HepG2 (cell line): ENCODE results near the gene MEIOB.

ENCODE experiments used
- FOSL1 ChIP-seq: sonication (generic); formaldehyde crosslinking; IDR thresholded peaks from 2 replicates; pipeline ENCODE4 v1.9.0; 2021; ENCODE audit warnings: missing genetic modification reagents, borderline replicate concordance
- FOXJ3 ChIP-seq: sonication (generic); formaldehyde crosslinking; IDR thresholded peaks from 2 replicates; pipeline ENCODE4 v1.4.0; 2020; ENCODE audit warnings: missing genetic modification reagents, mild to moderate bottlenecking, borderline replicate concordance
- HNF4A ChIP-seq: sonication (generic); formaldehyde crosslinking; IDR thresholded peaks from 2 replicates; pipeline ENCODE4 v1.4.0; 2020; ENCODE audit warnings: missing genetic modification reagents
- KDM4B ChIP-seq: sonication (generic); formaldehyde crosslinking; IDR thresholded peaks from 2 replicates; pipeline ENCODE4 v1.4.0; 2020; ENCODE audit warnings: missing genetic modification reagents
- MXI1 ChIP-seq: IDR thresholded peaks from 3 replicates; pipeline ENCODE4 v1.6.1; 2012; ENCODE audit warnings: low read depth, low read length, inconsistent platforms, borderline replicate concordance
- NFRKB ChIP-seq: fragments of 450-650 bp; IDR thresholded peaks from 2 replicates; pipeline ENCODE4 v1.6.1; 2017
- POLR2AphosphoS5 ChIP-seq: IDR thresholded peaks from 2 replicates; pipeline ENCODE4 v1.6.1; 2012; ENCODE audit warnings: low read depth, low read length
- ZNF841 ChIP-seq: sonication (generic); formaldehyde crosslinking; IDR thresholded peaks from 2 replicates; pipeline ENCODE4 v1.8.1; 2023; ENCODE audit warnings: missing genetic modification reagents, borderline replicate concordance
- ZSCAN21 ChIP-seq: sonication (generic); formaldehyde crosslinking; IDR thresholded peaks from 2 replicates; pipeline ENCODE4 v1.8.0; 2022; ENCODE audit warnings: mild to moderate bottlenecking, missing genetic modification reagents, moderate library complexity, borderline replicate concordance
- TF ChIP-seq, protein P1 (sequence below): sonication (generic); formaldehyde crosslinking; IDR thresholded peaks from 2 replicates; pipeline ENCODE4 v1.5.0; 2020; ENCODE audit warnings: mild to moderate bottlenecking, missing genetic modification reagents, moderate library complexity
- TF ChIP-seq, protein P2 (sequence below): sonication (generic); formaldehyde crosslinking; IDR thresholded peaks from 2 replicates; pipeline ENCODE4 v1.4.0; 2020; ENCODE audit warnings: missing genetic modification reagents
- TF ChIP-seq, protein P3 (sequence below): sonication (generic); formaldehyde crosslinking; IDR thresholded peaks from 2 replicates; pipeline ENCODE4 v1.4.0; 2020; ENCODE audit warnings: mild to moderate bottlenecking, missing genetic modification reagents
- TF ChIP-seq, protein P4 (sequence below): sonication (generic); formaldehyde crosslinking; IDR thresholded peaks from 2 replicates; pipeline ENCODE4 v1.5.0; 2020; ENCODE audit warnings: mild to moderate bottlenecking, missing genetic modification reagents
- TF ChIP-seq, protein P5 (sequence below): IDR thresholded peaks from 2 replicates; pipeline ENCODE4 v1.6.1; 2012; ENCODE audit warnings: inconsistent platforms

DNA sequence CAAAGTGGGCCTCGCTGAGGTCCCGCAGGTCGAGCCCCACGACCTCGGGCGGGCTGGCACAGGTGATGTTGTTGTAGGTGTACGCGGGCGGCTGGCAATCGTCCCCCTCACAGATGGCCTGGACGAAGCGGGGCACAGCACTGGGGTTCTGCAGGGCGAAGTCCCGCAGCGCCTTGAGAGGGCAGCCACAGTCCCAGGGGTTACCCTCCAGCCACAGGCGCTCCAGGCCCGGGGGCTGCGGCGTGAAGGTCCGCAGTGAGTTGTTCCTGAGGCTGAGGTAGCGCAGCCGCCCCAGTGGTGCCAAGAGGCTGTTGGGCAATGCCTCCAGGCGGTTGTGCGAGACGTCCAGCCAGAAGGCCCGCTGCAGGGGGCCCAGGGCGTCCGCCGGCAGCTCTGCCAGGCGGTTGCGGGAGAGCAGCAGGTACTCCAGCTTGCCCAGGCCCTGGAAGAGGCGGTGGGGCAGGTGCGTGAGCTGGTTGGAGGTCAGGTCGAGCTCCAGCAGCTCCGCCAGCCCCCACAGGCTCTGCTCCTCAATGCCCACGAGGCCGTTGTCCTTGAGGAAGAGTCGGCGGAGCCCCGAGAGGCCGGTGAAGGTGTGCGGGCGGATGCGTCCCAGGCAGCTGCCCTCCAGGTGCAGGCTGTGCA, 81.2 kb downstream of the MEIOB start:
- TF ChIP-seq, protein P1, sequence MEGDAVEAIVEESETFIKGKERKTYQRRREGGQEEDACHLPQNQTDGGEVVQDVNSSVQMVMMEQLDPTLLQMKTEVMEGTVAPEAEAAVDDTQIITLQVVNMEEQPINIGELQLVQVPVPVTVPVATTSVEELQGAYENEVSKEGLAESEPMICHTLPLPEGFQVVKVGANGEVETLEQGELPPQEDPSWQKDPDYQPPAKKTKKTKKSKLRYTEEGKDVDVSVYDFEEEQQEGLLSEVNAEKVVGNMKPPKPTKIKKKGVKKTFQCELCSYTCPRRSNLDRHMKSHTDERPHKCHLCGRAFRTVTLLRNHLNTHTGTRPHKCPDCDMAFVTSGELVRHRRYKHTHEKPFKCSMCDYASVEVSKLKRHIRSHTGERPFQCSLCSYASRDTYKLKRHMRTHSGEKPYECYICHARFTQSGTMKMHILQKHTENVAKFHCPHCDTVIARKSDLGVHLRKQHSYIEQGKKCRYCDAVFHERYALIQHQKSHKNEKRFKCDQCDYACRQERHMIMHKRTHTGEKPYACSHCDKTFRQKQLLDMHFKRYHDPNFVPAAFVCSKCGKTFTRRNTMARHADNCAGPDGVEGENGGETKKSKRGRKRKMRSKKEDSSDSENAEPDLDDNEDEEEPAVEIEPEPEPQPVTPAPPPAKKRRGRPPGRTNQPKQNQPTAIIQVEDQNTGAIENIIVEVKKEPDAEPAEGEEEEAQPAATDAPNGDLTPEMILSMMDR (CRISPR knock-in tag), result no peak
- TF ChIP-seq ZSCAN21 (CRISPR knock-in tag) (no peak), MXI1 (no peak), ZNF841 (no peak), HNF4A (no peak), FOXJ3 (CRISPR knock-in tag) (no peak), KDM4B (CRISPR knock-in tag) (no peak), NFRKB (no peak), POLR2AphosphoS5 (no peak), FOSL1 (no peak)
- TF ChIP-seq, protein P2, sequence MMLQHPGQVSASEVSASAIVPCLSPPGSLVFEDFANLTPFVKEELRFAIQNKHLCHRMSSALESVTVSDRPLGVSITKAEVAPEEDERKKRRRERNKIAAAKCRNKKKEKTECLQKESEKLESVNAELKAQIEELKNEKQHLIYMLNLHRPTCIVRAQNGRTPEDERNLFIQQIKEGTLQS (CRISPR knock-in tag), result no peak
- TF ChIP-seq, protein P3, sequence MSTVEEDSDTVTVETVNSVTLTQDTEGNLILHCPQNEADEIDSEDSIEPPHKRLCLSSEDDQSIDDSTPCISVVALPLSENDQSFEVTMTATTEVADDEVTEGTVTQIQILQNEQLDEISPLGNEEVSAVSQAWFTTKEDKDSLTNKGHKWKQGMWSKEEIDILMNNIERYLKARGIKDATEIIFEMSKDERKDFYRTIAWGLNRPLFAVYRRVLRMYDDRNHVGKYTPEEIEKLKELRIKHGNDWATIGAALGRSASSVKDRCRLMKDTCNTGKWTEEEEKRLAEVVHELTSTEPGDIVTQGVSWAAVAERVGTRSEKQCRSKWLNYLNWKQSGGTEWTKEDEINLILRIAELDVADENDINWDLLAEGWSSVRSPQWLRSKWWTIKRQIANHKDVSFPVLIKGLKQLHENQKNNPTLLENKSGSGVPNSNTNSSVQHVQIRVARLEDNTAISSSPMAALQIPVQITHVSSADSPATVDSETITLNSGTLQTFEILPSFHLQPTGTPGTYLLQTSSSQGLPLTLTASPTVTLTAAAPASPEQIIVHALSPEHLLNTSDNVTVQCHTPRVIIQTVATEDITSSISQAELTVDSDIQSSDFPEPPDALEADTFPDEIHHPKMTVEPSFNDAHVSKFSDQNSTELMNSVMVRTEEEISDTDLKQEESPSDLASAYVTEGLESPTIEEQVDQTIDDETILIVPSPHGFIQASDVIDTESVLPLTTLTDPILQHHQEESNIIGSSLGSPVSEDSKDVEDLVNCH (CRISPR knock-in tag), result no peak
- TF ChIP-seq, protein P4, sequence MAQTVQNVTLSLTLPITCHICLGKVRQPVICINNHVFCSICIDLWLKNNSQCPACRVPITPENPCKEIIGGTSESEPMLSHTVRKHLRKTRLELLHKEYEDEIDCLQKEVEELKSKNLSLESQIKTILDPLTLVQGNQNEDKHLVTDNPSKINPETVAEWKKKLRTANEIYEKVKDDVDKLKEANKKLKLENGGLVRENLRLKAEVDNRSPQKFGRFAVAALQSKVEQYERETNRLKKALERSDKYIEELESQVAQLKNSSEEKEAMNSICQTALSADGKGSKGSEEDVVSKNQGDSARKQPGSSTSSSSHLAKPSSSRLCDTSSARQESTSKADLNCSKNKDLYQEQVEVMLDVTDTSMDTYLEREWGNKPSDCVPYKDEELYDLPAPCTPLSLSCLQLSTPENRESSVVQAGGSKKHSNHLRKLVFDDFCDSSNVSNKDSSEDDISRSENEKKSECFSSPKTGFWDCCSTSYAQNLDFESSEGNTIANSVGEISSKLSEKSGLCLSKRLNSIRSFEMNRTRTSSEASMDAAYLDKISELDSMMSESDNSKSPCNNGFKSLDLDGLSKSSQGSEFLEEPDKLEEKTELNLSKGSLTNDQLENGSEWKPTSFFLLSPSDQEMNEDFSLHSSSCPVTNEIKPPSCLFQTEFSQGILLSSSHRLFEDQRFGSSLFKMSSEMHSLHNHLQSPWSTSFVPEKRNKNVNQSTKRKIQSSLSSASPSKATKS (CRISPR knock-in tag), result no peak
- TF ChIP-seq, protein P5, sequence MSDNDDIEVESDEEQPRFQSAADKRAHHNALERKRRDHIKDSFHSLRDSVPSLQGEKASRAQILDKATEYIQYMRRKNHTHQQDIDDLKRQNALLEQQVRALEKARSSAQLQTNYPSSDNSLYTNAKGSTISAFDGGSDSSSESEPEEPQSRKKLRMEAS, result no peak
